ENCODE results near the gene STPG2. TPM values are rescaled to one million over a fixed set of nuclear protein-coding genes. Genes with fewer than 3 reads are reported as not detected.

The STPG2 gene
- total and polyA plus RNA-seq, 2 of the 4 experiments (the other 2 are of a cell fraction) = not detected

DNA sequence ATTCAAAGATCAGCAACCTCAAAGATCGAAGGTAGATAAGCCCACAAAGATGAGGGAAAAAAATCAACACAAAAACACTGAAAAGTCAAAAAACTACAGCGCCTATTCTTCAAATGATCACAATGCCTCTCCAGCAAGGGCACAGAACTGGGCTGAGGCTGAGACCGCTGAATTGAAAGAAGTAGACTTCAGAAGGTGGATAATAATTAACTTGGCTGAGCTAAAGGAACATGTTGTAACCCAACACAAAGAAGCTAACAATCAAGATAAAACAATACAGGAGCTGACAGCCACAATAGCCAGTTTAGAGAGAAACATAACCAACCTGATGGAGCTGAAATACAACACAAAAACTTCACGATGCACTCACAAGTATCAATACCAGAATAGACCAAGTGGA, 231.1 kb downstream of the STPG2 start:
- Histone ChIP-seq H3K9ac (ENCODE audit: low read depth, low read length) (no peak overlapping the region), H2AK5ac (ENCODE audit: low read depth, low read length) (no peak overlapping the region), H3K4ac (ENCODE audit: low read depth, low read length) (no peak overlapping the region), H3K36me3 (ENCODE audit: control insufficient read depth, insufficient read depth, low read length) (no peaks in the 10 kb centered on the region), H3K27me3 (ENCODE audit: control insufficient read depth, insufficient read depth, low read length) (no peaks in the 10 kb centered on the region), H2AFZ (replicated peaks; ENCODE audit: low read length, poor library complexity) (no peak overlapping the region), H3K23ac (ENCODE audit: low read depth, low read length) (no peak overlapping the region), H2AK9ac (replicated peaks; ENCODE audit: low read depth, low read length, poor library complexity) (no peak overlapping the region), H4K91ac (ENCODE audit: insufficient read depth, low read depth, low read length) (no peak overlapping the region), H3K4me3 (ENCODE audit: insufficient read depth, low read depth, low read length) (no peak overlapping the region), H3K79me1 (ENCODE audit: low read depth in 1 of 2, low read length in 2 of 2) (no peaks in the 10 kb centered on the region), H3K56ac (ENCODE audit: extremely low read depth, insufficient read depth, low read length) (no peak overlapping the region), H4K8ac (ENCODE audit: low read depth in 2 of 2, low read length in 2 of 2) (no peak overlapping the region), H4K20me1 (ENCODE audit: insufficient read depth, low read length) (no peaks in the 10 kb centered on the region), H3K9me1 (ENCODE audit: insufficient read depth, low read length) (no peaks in the 10 kb centered on the region), H3K4me2 (ENCODE audit: low read depth, low read length) (no peak overlapping the region), H3K14ac (replicated peaks; ENCODE audit: low read depth, low read length) (no peak overlapping the region), H2BK20ac (ENCODE audit: low read depth, low read length) (no peak overlapping the region), H2BK15ac (ENCODE audit: low read depth, low read length) (no peak overlapping the region), H2BK5ac (ENCODE audit: low read depth, low read length, poor library complexity, severe bottlenecking) (no peak overlapping the region), H3K18ac (ENCODE audit: low read depth, low read length) (no peak overlapping the region), H3K27ac (ENCODE audit: insufficient read depth, low read length) (no peak overlapping the region), H2BK120ac (ENCODE audit: low read depth, low read length) (no peak overlapping the region), H4K5ac (ENCODE audit: low read depth, low read length) (no peak overlapping the region), H3K4me1 (ENCODE audit: control insufficient read depth, insufficient read depth, low read length) (no peaks in the 10 kb centered on the region), H3K9me3 (ENCODE audit: control insufficient read depth, insufficient read depth, low read length) (peaks cover 20% of the 10 kb centered on the region)
- ATAC-seq (ENCODE audit: low read depth) (no peak), DNase-seq (no peak)
- intact Hi-C loops (cut with micrococcal nuclease) (no loop called here), in situ Hi-C loops (cut with MboI; ENCODE audit: low sequenced_read_pairs) (no loop called here), dilution Hi-C loops (cut with HindIII; ENCODE audit: low sequenced_read_pairs, unreplicated experiment) (no loop called here)
- ChIA-PET CTCF (interaction anchor here (0.6 kb wide), 1 partner anchor 26 kb away, joined by 3 read pairs; no protein-coding TSS in a partner anchor), POLR2A (ENCODE audit: unreplicated experiment) (no interaction called here)
- no CpG with 5 or more reads among the region's 4 CpGs for WGBS, 2 experiments (ENCODE audit: extremely low coverage in 2 of 2, insufficient read length in 1 of 2)
- TF ChIP-seq FOS (IDR thresholded peaks at IDR 0.05; ENCODE audit: low read depth, low read length) (no peak), SMC3 (IDR thresholded peaks at IDR 0.05; ENCODE audit: low read depth, low read length) (no peak), MAZ (IDR thresholded peaks at IDR 0.05; ENCODE audit: borderline replicate concordance, low read depth, low read length) (no peak), RFX5 (IDR thresholded peaks at IDR 0.05; ENCODE audit: low read depth, low read length) (no peak), POLR2A (IDR thresholded peaks at IDR 0.05; ENCODE audit: low read depth, low read length) (no peak)
- BruUV-seq (replicated peaks) = no TSS peak
